CD4-positive, alpha-beta memory T cell (primary cell): Measurements from ENCODE around the gene CISD2. TPM values are rescaled to one million over a fixed set of nuclear protein-coding genes. Genes with fewer than 3 reads are reported as not detected.

Experiments
- CTCF ChIA-PET: fragments of 350-600 bp; sonication (Branson Sonifier 250); formaldehyde crosslinking; loops from one replicate; lab custom pipeline; 2021; ENCODE audit warnings: inconsistent platforms; ENCODE audit not compliant: partially characterized antibody; lab: Charles Lee
- POLR2A ChIA-PET: fragments of 350-600 bp; sonication (Branson Sonifier 250); formaldehyde crosslinking; loops from one replicate; lab custom pipeline; 2021; ENCODE audit not compliant: partially characterized antibody; lab: Charles Lee
- DNase-seq, 5 donors: peaks; one replicate each; pipeline versions ENCODE4 v3.0.0 to v3.0.0-alpha.2; 2020 to 2022; ENCODE audit warnings: mixed read lengths in 1 of 5
- H3K27ac ChIP-seq: one replicate; pipeline ENCODE4 v1.7.0; 2013; ENCODE audit warnings: low read depth, low read length
- H3K27me3 ChIP-seq: 2 replicates; pipeline ENCODE4 v1.7.0; 2013; ENCODE audit warnings: mild to moderate bottlenecking, low read length, moderate library complexity; ENCODE audit not compliant: insufficient read depth
- H3K36me3 ChIP-seq: 2 replicates; pipeline ENCODE4 v1.7.0; 2013; ENCODE audit warnings: mild to moderate bottlenecking, low read length, moderate library complexity; ENCODE audit not compliant: insufficient read depth
- H3K4me1 ChIP-seq: 2 replicates; pipeline ENCODE4 v1.7.0; 2013; ENCODE audit warnings: mild to moderate bottlenecking, low read length, moderate library complexity; ENCODE audit not compliant: insufficient read depth
- H3K4me3 ChIP-seq, 2 donors: one replicate each; pipeline ENCODE4 v1.7.0; 2013; ENCODE audit warnings: low read length in 2 of 2, mild to moderate bottlenecking in 1 of 2
- H3K9me3 ChIP-seq, 2 donors: one replicate each; pipeline ENCODE4 v1.7.0; 2013; ENCODE audit warnings: low read length in 2 of 2, control low read depth in 1 of 2; ENCODE audit not compliant: control insufficient read depth in 1 of 2
- H3K27ac Mint-ChIP-seq, 7 donors: one replicate each; pipeline ENCODE4 v1.8.0; 2020 to 2021; ENCODE audit warnings: mixed read lengths in 7 of 7, mild to moderate bottlenecking in 6 of 7, inconsistent platforms in 3 of 7, moderate library complexity in 3 of 7
- H3K27me3 Mint-ChIP-seq, 2 donors: one replicate each; pipeline ENCODE4 v1.8.0; 2020 to 2021; ENCODE audit warnings: mixed read lengths in 2 of 2
- H3K36me3 Mint-ChIP-seq, 2 donors: one replicate each; pipeline ENCODE4 v1.8.0; 2020 to 2021; ENCODE audit warnings: mixed read lengths in 2 of 2, inconsistent platforms in 1 of 2, mild to moderate bottlenecking in 1 of 2
- H3K4me1 Mint-ChIP-seq, 4 donors: one replicate each; pipeline ENCODE4 v1.8.0; 2020 to 2021; ENCODE audit warnings: mixed read lengths in 4 of 4, mild to moderate bottlenecking in 1 of 4
- H3K4me3 Mint-ChIP-seq, 8 donors: one replicate each; pipeline ENCODE4 v1.8.0; 2020 to 2021; ENCODE audit warnings: mixed read lengths in 8 of 8, mild to moderate bottlenecking in 7 of 8, moderate library complexity in 6 of 8, inconsistent platforms in 3 of 8
- H3K9me3 Mint-ChIP-seq, 8 donors: one replicate each; pipeline ENCODE4 v1.8.0; 2020 to 2021; ENCODE audit warnings: mixed read lengths in 8 of 8, mild to moderate bottlenecking in 5 of 8, inconsistent platforms in 3 of 8, moderate library complexity in 1 of 8
- intact Hi-C: fragments of 100-400 bp; cut with micrococcal nuclease; formaldehyde crosslinking; loops from one replicate; pipeline ENCODE4 v1.15.1; 2023
- polyA plus RNA-seq, 2 donors: library from polyadenylated mRNA; unstranded; fragments of 300-500 nt; fragmentation: Illumina TruSeq; gene quantifications; one replicate each; pipeline ENCODE4 v1.2.3, GENCODE V29; 2021
- total RNA-seq, 2 experiments: library from RNA; stranded (reverse); gene quantifications; one replicate each; pipeline ENCODE4 v1.2.3, GENCODE V29; 2021

CISD2 gene
- total and polyA plus RNA-seq, 4 experiments from 2014 or later: 18.5 to 54.9 (median 26.6) TPM

- Histone ChIP-seq H3K27me3 (no peaks in the 10 kb centered on the region), H3K4me3 (peak overlapping the region; percentile 21 to 79), H3K9me3 (no peaks in the 10 kb centered on the region), H3K4me1 (peaks cover 29% of the 10 kb centered on the region), H3K27ac (peak overlapping the region; percentile 100), H3K36me3 (no peaks in the 10 kb centered on the region)
- no peak overlapping the region for H3K27ac Mint-ChIP-seq
- peaks cover 14 to 32% (median 24%) of the 10 kb centered on the region in 4 donors for H3K4me1 Mint-ChIP-seq
- H3K27me3 Mint-ChIP-seq: peaks cover 0 to 2% of the 10 kb centered on the region in 2 donors
- no peak for DNase-seq
- ChIA-PET POLR2A (interaction anchor here (0.7 to 15.4 kb wide), 41 partner anchors 10 to 1481 kb away, joined by 3 to 409 read pairs (median 8); partner anchors contain the start of genes CISD2, MANBA, NFKB1 and PPP3CA), CTCF (interaction anchor here (0.9 to 2.9 kb wide), 19 partner anchors 8 to 483 kb away, joined by 3 to 22 read pairs (median 4); partner anchors contain the start of genes CISD2, MANBA, SLC39A8 and SLC9B2)
- intact Hi-C loops: loop anchor here (1.0 to 5.0 kb wide), 12 partner anchors 8 to 483 kb away; partner anchors contain the start of genes CENPE, NFKB1, SLC39A8 and SLC9B2
- peaks cover 4 to 8% of the 10 kb centered on the region in 2 donors for H3K36me3 Mint-ChIP-seq
- H3K9me3 Mint-ChIP-seq: peaks cover 0 to 4% (median 0%) of the 10 kb centered on the region in 8 donors
- no peak overlapping the region for H3K4me3 Mint-ChIP-seq
Measured at GRCh38 chr4:102828497-102828808, 40.3 kb upstream of the CISD2 start.

GRCh38 chr4:102829803-102830202 lies 39.0 kb upstream of the CISD2 start:
- Mint-ChIP-seq H3K36me3 (no peaks in the 10 kb centered on the region), H3K4me1 (peaks cover 8 to 22% (median 15%) of the 10 kb centered on the region in 4 donors), H3K9me3 (peaks cover 0 to 4% (median 0%) of the 10 kb centered on the region in 8 donors), H3K4me3 (no peak overlapping the region), H3K27me3 (peaks cover 0 to 2% of the 10 kb centered on the region in 2 donors), H3K27ac (peak overlapping the region in 1 of 7 donors; percentile 47)
- Histone ChIP-seq H3K27ac (no peak overlapping the region), H3K4me3 (no peak overlapping the region), H3K4me1 (peaks cover 16% of the 10 kb centered on the region), H3K36me3 (no peaks in the 10 kb centered on the region), H3K9me3 (no peaks in the 10 kb centered on the region), H3K27me3 (no peaks in the 10 kb centered on the region)
- ChIA-PET POLR2A (interaction anchor here (3.0 to 15.4 kb wide), 3 partner anchors 38 to 190 kb away, joined by 17 to 409 read pairs (median 110); partner anchors contain the start of genes CISD2, MANBA and SLC9B1), CTCF (no interaction called here)
- intact Hi-C loops: loop anchor here (2.0 to 5.0 kb wide), 6 partner anchors 38 to 398 kb away; no protein-coding TSS in a partner anchor
- DNase-seq: no peak

- H3K4me3 ChIP-seq: no peak overlapping the region
- intact Hi-C loops: no loop called here
- H3K4me1 ChIP-seq: peaks cover 13% of the 10 kb centered on the region
- no peak for DNase-seq
- ChIA-PET CTCF (no interaction called here), POLR2A (no interaction called here)
- peak overlapping the region in 4 of 7 donors; percentile 19 to 79 (median 26) for H3K27ac Mint-ChIP-seq
- H3K9me3 Mint-ChIP-seq: peaks cover 0 to 4% (median 0%) of the 10 kb centered on the region in 8 donors
- H3K36me3 ChIP-seq: no peaks in the 10 kb centered on the region
- no peaks in the 10 kb centered on the region for H3K36me3 Mint-ChIP-seq
- no peaks in the 10 kb centered on the region for H3K27me3 ChIP-seq
- no peaks in the 10 kb centered on the region for H3K9me3 ChIP-seq
- H3K27me3 Mint-ChIP-seq: peaks cover 0 to under 1% of the 10 kb centered on the region in 2 donors
- H3K4me1 Mint-ChIP-seq: peaks cover 8 to 22% (median 15%) of the 10 kb centered on the region in 4 donors
- H3K27ac ChIP-seq: no peak overlapping the region
- H3K4me3 Mint-ChIP-seq: no peak overlapping the region
Measured at GRCh38 chr4:102832105-102832504, 36.7 kb upstream of the CISD2 start.

GRCh38 chr4:102832667-102833066 lies 36.1 kb upstream of the CISD2 start:
- H3K4me3 Mint-ChIP-seq: no peak overlapping the region
- peaks cover 8 to 22% (median 15%) of the 10 kb centered on the region in 4 donors for H3K4me1 Mint-ChIP-seq
- H3K27me3 ChIP-seq: no peaks in the 10 kb centered on the region
- H3K36me3 Mint-ChIP-seq: no peaks in the 10 kb centered on the region
- no peaks in the 10 kb centered on the region for H3K36me3 ChIP-seq
- peaks cover 13% of the 10 kb centered on the region for H3K4me1 ChIP-seq
- no peaks in the 10 kb centered on the region for H3K9me3 ChIP-seq
- ChIA-PET CTCF (no interaction called here), POLR2A (no interaction called here)
- no peaks in the 10 kb centered on the region for H3K9me3 Mint-ChIP-seq
- intact Hi-C loops: no loop called here
- DNase-seq: no peak
- H3K4me3 ChIP-seq: no peak overlapping the region
- no peak overlapping the region for H3K27ac ChIP-seq
- no peak overlapping the region for H3K27ac Mint-ChIP-seq
- no peaks in the 10 kb centered on the region for H3K27me3 Mint-ChIP-seq

- intact Hi-C loops: no loop called here
- H3K27ac ChIP-seq: no peak overlapping the region
- DNase-seq: no peak
- H3K36me3 ChIP-seq: no peaks in the 10 kb centered on the region
- no peaks in the 10 kb centered on the region for H3K36me3 Mint-ChIP-seq
- H3K4me3 ChIP-seq: no peak overlapping the region
- no peaks in the 10 kb centered on the region for H3K9me3 Mint-ChIP-seq
- POLR2A ChIA-PET: interaction anchor here (5.0 kb wide), 1 partner anchor 9 kb away, joined by 24 read pairs; the partner anchor contains the start of gene UBE2D3
- H3K27me3 ChIP-seq: no peaks in the 10 kb centered on the region
- H3K27me3 Mint-ChIP-seq: no peaks in the 10 kb centered on the region
- CTCF ChIA-PET: interaction anchor here (0.8 to 1.9 kb wide), 3 partner anchors 8 to 258 kb away, joined by 3 to 6 read pairs (median 3); no protein-coding TSS in a partner anchor
- no peaks in the 10 kb centered on the region for H3K4me1 ChIP-seq
- peak overlapping the region in 1 of 8 donors; percentile 18 for H3K4me3 Mint-ChIP-seq
- peaks cover 3 to 8% (median 6%) of the 10 kb centered on the region in 4 donors for H3K4me1 Mint-ChIP-seq
- no peak overlapping the region for H3K27ac Mint-ChIP-seq
- H3K9me3 ChIP-seq: no peaks in the 10 kb centered on the region
Measured at GRCh38 chr4:102836596-102836995, 32.2 kb upstream of the CISD2 start.

GRCh38 chr4:102842367-102842766 lies 26.4 kb upstream of the CISD2 start:
- no peak for DNase-seq
- Mint-ChIP-seq H3K4me1 (no peaks in the 10 kb centered on the region), H3K36me3 (no peaks in the 10 kb centered on the region), H3K9me3 (peaks cover 0 to 2% (median 0%) of the 10 kb centered on the region in 8 donors), H3K27me3 (no peaks in the 10 kb centered on the region), H3K27ac (no peak overlapping the region), H3K4me3 (no peak overlapping the region)
- H3K4me1 ChIP-seq: no peaks in the 10 kb centered on the region
- intact Hi-C loops: no loop called here
- ChIA-PET CTCF (no interaction called here), POLR2A (interaction anchor here (0.9 to 1.2 kb wide), 2 partner anchors 15 to 27 kb away, joined by 3 read pairs; partner anchors contain the start of genes CISD2 and UBE2D3)
- H3K9me3 ChIP-seq: no peaks in the 10 kb centered on the region
- H3K27me3 ChIP-seq: no peaks in the 10 kb centered on the region
- H3K36me3 ChIP-seq: no peaks in the 10 kb centered on the region
- H3K4me3 ChIP-seq: no peak overlapping the region
- no peak overlapping the region for H3K27ac ChIP-seq

- no peaks in the 10 kb centered on the region for H3K9me3 ChIP-seq
Measured at GRCh38 chr4:102843273-102843672, 25.5 kb upstream of the CISD2 start.

More at GRCh38 chr4:102843273-102843672, 25.5 kb upstream of the CISD2 start:
- ChIA-PET CTCF (no interaction called here), POLR2A (interaction anchor here (0.9 kb wide), 1 partner anchor 26 kb away, joined by 3 read pairs; the partner anchor contains the start of gene CISD2)
- Histone ChIP-seq H3K27ac (no peak overlapping the region), H3K36me3 (no peaks in the 10 kb centered on the region), H3K4me3 (no peak overlapping the region), H3K4me1 (no peaks in the 10 kb centered on the region), H3K27me3 (no peaks in the 10 kb centered on the region)
- intact Hi-C loops: no loop called here
- DNase-seq: no peak
- H3K4me1 Mint-ChIP-seq: no peaks in the 10 kb centered on the region
- no peaks in the 10 kb centered on the region for H3K27me3 Mint-ChIP-seq
- H3K9me3 Mint-ChIP-seq: peaks cover 0 to 2% (median 0%) of the 10 kb centered on the region in 8 donors
- H3K4me3 Mint-ChIP-seq: no peak overlapping the region
- no peaks in the 10 kb centered on the region for H3K36me3 Mint-ChIP-seq
- no peak overlapping the region for H3K27ac Mint-ChIP-seq
